ENCODE measurements around the gene ATXN1. TPM values are rescaled to one million over a fixed set of nuclear protein-coding genes. Genes with fewer than 3 reads are reported as not detected.

Gene ATXN1
- total RNA-seq, 1 experiment from 2014 or later: 5.6 TPM

DNA sequence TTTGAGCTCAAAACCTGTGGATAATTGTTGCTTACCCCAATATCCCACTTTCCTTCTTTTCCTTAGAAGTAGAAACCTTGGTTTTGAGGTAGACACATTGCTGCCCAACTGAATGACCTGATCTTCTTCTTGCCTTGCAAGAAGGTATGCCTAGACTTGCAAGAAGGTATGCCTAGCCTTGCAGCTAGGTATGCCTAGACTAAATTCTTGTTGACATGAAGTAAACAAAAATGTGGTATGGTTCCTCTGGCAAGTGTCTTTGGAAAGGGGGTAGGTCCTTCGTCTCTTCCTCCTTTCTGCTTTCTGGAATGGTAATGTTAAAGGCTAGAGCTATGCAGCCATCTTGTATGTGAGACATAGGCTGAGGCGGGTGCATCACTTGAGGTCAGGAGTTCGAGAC is 393.7 kb downstream of the ATXN1 start:
- Histone ChIP-seq H3K9me3 (ENCODE audit: control insufficient read depth, low read depth, low read length) (no peaks in the 10 kb centered on the region), H2AK5ac (ENCODE audit: insufficient read length, low read length) (no peak overlapping the region), H3K18ac (ENCODE audit: insufficient read length, low read depth, low read length) (no peak overlapping the region), H3K79me1 (ENCODE audit: insufficient read depth, low read depth, low read length, poor library complexity, severe bottlenecking) (no peaks in the 10 kb centered on the region), H2BK20ac (ENCODE audit: low read depth, low read length, poor library complexity, severe bottlenecking) (no peak overlapping the region), H4K91ac (ENCODE audit: insufficient read length, low read depth, low read length) (no peak overlapping the region), H3K9ac (ENCODE audit: extremely low read depth, insufficient read length, low read length) (no peak overlapping the region), H3K56ac (ENCODE audit: insufficient read length, low read depth, low read length) (no peak overlapping the region), H3K79me2 (ENCODE audit: insufficient read depth, low read length) (no peaks in the 10 kb centered on the region), H3K27me3 (ENCODE audit: insufficient read depth, low read length) (no peaks in the 10 kb centered on the region), H3K27ac (ENCODE audit: insufficient read length, low read depth, low read length) (no peak overlapping the region), H2BK120ac (ENCODE audit: low read depth, low read length, poor library complexity, severe bottlenecking) (no peak overlapping the region), H2BK12ac (ENCODE audit: insufficient read length, low read depth, low read length) (no peak overlapping the region), H3K4me1 (ENCODE audit: insufficient read depth, low read length) (no peaks in the 10 kb centered on the region), H2BK5ac (ENCODE audit: insufficient read length, low read length) (no peak overlapping the region), H3K4ac (ENCODE audit: low read depth, low read length) (no peak overlapping the region), H3K14ac (ENCODE audit: insufficient read depth, low read length) (no peak overlapping the region), H4K5ac (ENCODE audit: insufficient read length, low read depth, low read length) (no peak overlapping the region), H3K4me2 (ENCODE audit: insufficient read depth, insufficient read length, low read length) (no peak overlapping the region), H2BK15ac (ENCODE audit: low read depth, low read length) (no peak overlapping the region), H3K23me2 (ENCODE audit: insufficient read length, low read depth, low read length, poor library complexity, severe bottlenecking) (no peaks in the 10 kb centered on the region), H4K8ac (replicated peaks; ENCODE audit: insufficient read length, low read depth, low read length) (no peak overlapping the region), H2AFZ (ENCODE audit: low read length) (no peak overlapping the region), H4K20me1 (ENCODE audit: control insufficient read depth, insufficient read depth, insufficient read length) (no peaks in the 10 kb centered on the region), H3T11ph (ENCODE audit: low read length) (no peak overlapping the region), H3K23ac (ENCODE audit: insufficient read length, low read depth, low read length) (no peak overlapping the region)
- no CpG with 5 or more reads among the region's 3 CpGs for WGBS (ENCODE audit: extremely low coverage, insufficient read length, low lambda C conversion rate)
- DNase-seq: no peak
- H3K27me3 Mint-ChIP-seq (ENCODE audit: low read depth): no peaks in the 10 kb centered on the region; the same call in 1 of the 2 replicates
- peaks cover 5% of the 10 kb centered on the region in 2 experiments; a peak in 3 of 4 replicates for H3K4me1 Mint-ChIP-seq
- TF ChIP-seq, protein P1, sequence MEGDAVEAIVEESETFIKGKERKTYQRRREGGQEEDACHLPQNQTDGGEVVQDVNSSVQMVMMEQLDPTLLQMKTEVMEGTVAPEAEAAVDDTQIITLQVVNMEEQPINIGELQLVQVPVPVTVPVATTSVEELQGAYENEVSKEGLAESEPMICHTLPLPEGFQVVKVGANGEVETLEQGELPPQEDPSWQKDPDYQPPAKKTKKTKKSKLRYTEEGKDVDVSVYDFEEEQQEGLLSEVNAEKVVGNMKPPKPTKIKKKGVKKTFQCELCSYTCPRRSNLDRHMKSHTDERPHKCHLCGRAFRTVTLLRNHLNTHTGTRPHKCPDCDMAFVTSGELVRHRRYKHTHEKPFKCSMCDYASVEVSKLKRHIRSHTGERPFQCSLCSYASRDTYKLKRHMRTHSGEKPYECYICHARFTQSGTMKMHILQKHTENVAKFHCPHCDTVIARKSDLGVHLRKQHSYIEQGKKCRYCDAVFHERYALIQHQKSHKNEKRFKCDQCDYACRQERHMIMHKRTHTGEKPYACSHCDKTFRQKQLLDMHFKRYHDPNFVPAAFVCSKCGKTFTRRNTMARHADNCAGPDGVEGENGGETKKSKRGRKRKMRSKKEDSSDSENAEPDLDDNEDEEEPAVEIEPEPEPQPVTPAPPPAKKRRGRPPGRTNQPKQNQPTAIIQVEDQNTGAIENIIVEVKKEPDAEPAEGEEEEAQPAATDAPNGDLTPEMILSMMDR (conservative IDR thresholded peaks at IDR 0.05): no peak
- H3K27ac Mint-ChIP-seq: no peak overlapping the region
- no peaks in the 10 kb centered on the region for H3K9me3 Mint-ChIP-seq
- H3K4me3 Mint-ChIP-seq: no peak overlapping the region
- no peaks in the 10 kb centered on the region for H3K36me3 Mint-ChIP-seq (ENCODE audit: insufficient read depth in 1 of 3, low read depth in 3 of 3)
